T47D (cell line): ENCODE measurements around the gene TULP1.

ENCODE experiments used
- DNase-seq, 2 experiments: peaks; one replicate each; pipeline versions ENCODE4 v3.0.0 to v3.0.0-alpha.2; 2011 to 2012; ENCODE audit warnings: low read depth in 1 of 2, low spot score in 1 of 2
- JUND ChIP-seq: IDR thresholded peaks from 2 replicates; pipeline ENCODE4 v1.6.1; 2012; ENCODE audit warnings: low read depth
- in situ Hi-C: cut with HindIII; loops from 2 replicates; pipeline ENCODE4 v1.10.0; 2016; ENCODE audit warnings: low sequenced_read_pairs, low pct_unique_long_range_greater_than_20kb

Gene TULP1

GRCh38 chr6:35470663-35471120 lies 42.0 kb downstream of the TULP1 start:
- in situ Hi-C loops, result no loop called here
- no peak for DNase-seq
- no peak for TF ChIP-seq JUND

GRCh38 chr6:35469751-35470662 lies 42.7 kb downstream of the TULP1 start:
- peak in 1 of 2 experiments; percentile 87 for DNase-seq
- in situ Hi-C loops, result no loop called here
- TF ChIP-seq JUND, result no peak

GRCh38 chr6:35468980-35469750 lies 43.5 kb downstream of the TULP1 start:
- in situ Hi-C loops, result no loop called here
- DNase-seq, result no peak
- TF ChIP-seq JUND, result no peak

- in situ Hi-C loops, result no loop called here
- DNase-seq, result peak; percentile 67 to 98
- TF ChIP-seq JUND, result no peak
Measured at GRCh38 chr6:35468181-35468979, 44.3 kb downstream of the TULP1 start, which contains the start of gene RPL10A. Gene RPL10A, plus strand, starts transcription at chr6:35468401. Its CDS starts 34 bp downstream, at chr6:35468435.

GRCh38 chr6:35465646-35466045 lies 47.0 kb downstream of the TULP1 start:
- in situ Hi-C loops, result no loop called here
- DNase-seq, result no peak
- TF ChIP-seq JUND, result no peak

- TF ChIP-seq JUND, result no peak
- in situ Hi-C loops, result no loop called here
- DNase-seq, result no peak
Measured at GRCh38 chr6:35463292-35463691, 49.4 kb downstream of the TULP1 start.

GRCh38 chr6:35461270-35461669 lies 51.4 kb downstream of the TULP1 start:
- in situ Hi-C loops, result no loop called here

GRCh38 chr6:35457907-35458306 lies 54.8 kb downstream of the TULP1 start:
- TF ChIP-seq JUND, result no peak

More at GRCh38 chr6:35461270-35461669, 51.4 kb downstream of the TULP1 start:
- DNase-seq, result peak in 1 of 2 experiments; percentile 87
- TF ChIP-seq JUND, result no peak

GRCh38 chr6:35454391-35455110 lies 58.1 kb downstream of the TULP1 start:
- no peak for DNase-seq
- TF ChIP-seq JUND, result no peak
- in situ Hi-C loops, result no loop called here

More at GRCh38 chr6:35457907-35458306, 54.8 kb downstream of the TULP1 start:
- no peak for DNase-seq
- in situ Hi-C loops, result no loop called here

GRCh38 chr6:35453236-35453635 lies 59.5 kb downstream of the TULP1 start:
- no peak for DNase-seq
- in situ Hi-C loops, result no loop called here
- no peak for TF ChIP-seq JUND
